ENCODE data around the gene MEA1.
"Not testable (repeated sequence)": the region's sequence is repeated elsewhere in the genome, so short reads cannot be mapped to it uniquely, and the experiment has no call there.

MEA1 gene

DNA sequence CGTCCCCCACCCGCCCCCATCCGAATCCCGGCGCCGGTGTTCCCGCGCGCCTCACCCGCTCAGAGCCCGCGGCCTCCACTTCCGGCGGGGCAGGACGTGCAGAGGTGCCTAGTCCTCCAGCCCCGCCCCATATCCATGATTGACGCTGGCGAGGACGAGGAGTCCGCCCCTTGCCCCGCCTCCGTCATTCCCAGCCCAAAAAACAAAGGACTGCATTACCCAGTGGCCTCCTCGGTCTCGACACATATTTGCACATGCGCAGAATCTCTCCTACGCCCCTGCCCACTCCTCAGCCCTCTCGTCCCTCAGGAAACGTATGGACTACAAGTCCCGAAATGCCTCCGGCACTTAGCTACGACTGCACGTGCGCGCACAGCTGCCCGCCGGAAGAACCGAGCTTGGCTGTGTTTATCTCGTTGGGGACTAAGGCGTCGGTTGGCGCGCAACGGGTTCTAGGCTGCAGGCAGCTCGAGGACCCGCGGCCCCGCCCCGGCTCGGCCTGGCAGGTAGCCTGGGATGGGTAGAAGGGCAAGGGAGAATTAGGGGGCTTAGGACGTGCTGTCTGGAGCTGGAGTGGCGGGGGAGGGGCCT is at the start of gene MEA1, which contains the start of gene KLHDC3:
Gene MEA1, minus strand, starts transcription at position 104 of the 591 bp plus-strand sequence. CDS start 133 bp downstream, outside the sequence.
Gene KLHDC3, plus strand, starts transcription at position 407 of the 591 bp plus-strand sequence. CDS start 2,944 bp downstream, outside the sequence.
- peak; percentile 100 for DNase-seq

DNA sequence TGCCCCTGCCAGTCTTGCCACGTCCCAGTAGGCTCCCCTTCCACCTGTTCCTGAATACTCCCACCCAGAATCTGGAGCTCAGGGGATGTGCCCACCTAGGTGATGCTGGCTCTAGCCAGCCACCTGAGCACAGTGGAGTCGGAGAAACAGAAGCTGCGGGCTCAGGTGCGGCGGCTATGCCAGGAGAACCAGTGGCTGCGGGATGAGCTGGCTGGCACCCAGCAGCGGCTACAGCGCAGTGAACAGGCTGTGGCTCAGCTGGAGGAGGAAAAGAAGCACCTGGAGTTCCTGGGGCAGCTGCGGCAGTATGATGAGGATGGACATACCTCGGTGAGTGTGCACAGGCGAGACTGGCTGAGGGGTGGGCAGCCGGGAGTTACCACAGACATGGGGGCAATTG is 49.1 kb upstream of the MEA1 start:
- no peak for DNase-seq

GRCh38 chr6:43061861-43062260 is 48.1 kb upstream of the MEA1 start:
- DNase-seq = no peak

DNA sequence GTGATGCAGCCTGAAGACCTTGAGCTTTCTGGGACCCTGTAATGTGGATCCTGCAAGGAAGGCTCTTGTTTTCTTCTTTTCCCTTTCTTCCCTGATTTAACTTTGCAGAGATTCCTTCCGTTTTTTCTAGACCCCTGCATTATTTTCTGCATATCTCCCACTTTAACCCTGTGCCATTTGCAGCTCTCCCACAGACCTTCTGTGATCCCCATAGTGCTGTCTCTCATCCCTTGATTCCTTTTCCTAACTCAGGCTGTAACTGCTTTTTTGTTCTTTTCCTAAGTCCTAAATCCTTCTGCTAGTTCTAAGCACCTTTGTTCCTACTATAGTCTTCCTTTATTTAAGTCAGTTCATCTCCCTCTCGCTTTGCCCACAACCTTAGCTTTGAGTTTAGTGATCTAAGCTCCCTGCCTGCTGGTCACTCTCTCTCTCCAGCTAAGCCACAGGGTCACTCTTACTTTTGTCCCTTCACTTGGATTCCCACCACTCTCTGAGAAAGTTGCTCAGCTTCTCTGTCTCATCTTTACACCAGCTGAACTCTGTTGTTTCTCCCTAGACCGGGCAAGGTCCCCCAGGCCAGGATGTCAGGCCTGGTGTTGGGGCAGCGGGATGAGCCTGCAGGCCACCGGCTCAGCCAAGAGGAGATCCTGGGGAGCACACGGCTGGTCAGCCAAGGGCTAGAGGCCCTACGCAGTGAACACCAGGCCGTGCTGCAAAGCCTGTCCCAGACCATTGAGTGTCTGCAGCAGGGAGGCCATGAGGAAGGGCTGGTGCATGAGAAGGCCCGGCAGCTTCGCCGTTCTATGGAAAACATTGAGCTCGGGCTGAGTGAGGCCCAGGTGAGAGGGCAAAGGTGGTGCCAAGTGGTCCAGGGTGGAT is 47.2 kb upstream of the MEA1 start:
- DNase-seq = no peak

GRCh38 chr6:43060034-43060754 is 46.4 kb upstream of the MEA1 start:
- DNase-seq = peak; percentile 17

- peak; percentile 100 for DNase-seq
These were observed 45.7 kb upstream of the MEA1 start, which contains the start of the genes KLC4 and MRPL2 for GRCh38 chr6:43059168-43060033. Gene KLC4, plus strand, starts transcription at chr6:43059631. Its CDS starts 1,705 bp downstream, at chr6:43061336. Gene MRPL2, minus strand, starts transcription at chr6:43059434. Its CDS starts 53 bp downstream, at chr6:43059381.

- peak; percentile 55 for DNase-seq
These were observed 44.8 kb upstream of the MEA1 start for GRCh38 chr6:43058531-43058930.

DNA sequence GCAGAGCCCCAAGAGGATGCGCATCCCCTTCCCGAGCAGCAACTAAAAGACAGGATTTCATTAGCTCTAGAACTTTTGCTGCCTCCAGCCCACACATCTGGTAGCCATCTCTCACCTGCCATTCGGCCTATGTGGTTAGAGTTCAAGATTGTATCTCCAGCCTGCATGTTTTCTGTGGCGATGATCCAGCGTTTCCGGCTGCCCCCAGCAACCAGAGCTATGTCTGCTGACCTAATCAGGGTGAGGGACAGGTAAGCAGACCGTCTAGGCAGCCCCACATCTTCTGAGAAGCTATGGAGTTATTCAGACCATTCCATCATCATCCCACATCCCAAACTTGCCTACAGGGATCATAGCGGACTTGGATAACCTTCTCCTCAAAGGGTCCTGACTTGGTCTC is 42.2 kb upstream of the MEA1 start:
- DNase-seq = no peak

- no peak for DNase-seq
These were observed 40.6 kb upstream of the MEA1 start for GRCh38 chr6:43054206-43054943.

DNA sequence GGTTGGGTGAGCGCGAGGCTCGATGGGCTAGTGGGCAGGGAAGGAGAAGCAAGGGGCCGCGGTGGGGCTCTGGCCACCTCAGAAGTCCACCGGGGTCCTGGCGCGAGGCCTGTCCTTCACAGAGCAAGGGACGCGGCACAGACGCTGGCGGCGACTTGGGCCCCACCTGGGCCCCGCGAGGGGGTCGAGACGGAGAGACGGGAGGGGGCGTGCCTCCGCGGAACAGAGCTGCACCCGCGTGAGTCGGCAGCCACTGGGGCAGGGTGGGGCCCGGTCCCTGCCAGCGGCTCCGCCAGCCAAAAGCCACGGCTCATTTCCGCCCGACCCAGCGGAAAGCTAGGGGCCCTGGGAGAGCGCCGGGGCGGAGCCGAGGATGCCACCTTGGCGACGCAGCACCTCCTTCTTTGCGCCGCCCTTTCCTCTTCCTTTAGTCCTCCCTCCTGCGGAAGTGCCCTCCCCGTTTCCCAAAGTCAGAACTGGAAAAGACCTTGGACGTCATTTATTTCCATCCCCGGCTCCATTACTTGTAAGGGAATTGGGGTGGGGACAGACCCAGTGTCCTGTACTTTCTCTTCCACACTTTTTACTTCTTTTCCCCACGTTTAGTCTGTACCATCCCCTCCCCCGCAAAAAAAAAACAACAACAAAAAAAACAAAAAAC is 39.9 kb upstream of the MEA1 start, which contains the start of gene CUL7:
Gene CUL7, minus strand, starts transcription at position 307 of the 661 bp plus-strand sequence. CDS start 1,063 bp downstream, outside the sequence.
- peak; percentile 98 for DNase-seq

DNA sequence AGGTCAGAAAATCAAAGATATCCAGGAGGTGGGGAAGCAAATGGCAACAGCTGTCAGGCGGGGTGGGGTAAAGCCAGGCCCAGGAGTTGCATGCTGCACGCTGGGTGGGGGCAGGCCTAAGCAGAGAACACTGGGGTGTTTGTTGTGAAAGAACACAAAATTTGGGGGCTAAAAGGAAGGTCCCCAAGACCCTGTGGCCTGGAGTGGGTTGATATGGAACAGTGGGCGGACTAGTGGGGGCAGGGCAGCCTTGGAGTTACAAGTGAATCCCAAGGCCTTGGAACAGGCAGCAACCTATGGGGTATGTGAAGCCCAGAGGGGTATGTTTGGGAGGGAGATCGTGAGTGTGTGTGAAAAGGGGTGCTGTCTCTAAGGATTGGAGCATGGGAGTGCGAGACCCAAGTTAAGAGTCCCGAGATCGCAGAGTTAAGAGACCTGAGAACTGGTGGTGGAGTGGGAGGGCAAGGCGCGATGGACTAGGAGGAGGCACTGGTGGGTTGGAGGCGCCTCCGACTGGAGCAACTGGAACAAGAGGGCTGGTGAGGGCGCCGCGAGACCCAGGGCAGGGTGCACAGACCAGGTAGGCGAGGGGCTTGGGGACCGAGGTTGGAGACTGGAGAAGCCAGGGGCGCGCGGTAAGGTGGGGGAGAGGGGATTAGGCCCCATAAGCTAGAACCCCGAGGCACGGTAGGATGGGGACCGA is 39.2 kb upstream of the MEA1 start:
- DNase-seq = peak; percentile 66

GRCh38 chr6:43052225-43052841 is 38.6 kb upstream of the MEA1 start:
- DNase-seq = no peak

DNA sequence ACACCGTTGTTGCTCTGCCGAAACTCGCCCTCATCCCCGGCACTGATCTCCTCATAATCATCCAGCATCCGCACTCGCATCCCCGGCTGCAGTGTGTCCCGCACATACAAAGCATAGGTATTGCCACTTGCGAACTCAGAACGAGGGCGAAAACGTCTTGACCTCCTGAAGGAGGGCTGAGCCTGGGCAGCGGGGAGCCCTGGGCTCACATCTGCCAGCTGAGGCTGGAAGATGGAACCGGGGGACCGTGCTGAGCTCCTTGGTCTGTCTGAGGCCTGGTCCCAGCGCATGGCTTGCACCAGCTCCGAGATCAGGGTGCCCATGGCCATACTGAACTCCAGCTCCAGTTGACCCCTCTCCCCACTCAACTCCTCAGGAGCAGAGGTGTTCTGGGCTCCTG is 37.2 kb upstream of the MEA1 start:
- DNase-seq = no peak

GRCh38 chr6:43047998-43048397 is 34.3 kb upstream of the MEA1 start:
- DNase-seq = no peak

DNA sequence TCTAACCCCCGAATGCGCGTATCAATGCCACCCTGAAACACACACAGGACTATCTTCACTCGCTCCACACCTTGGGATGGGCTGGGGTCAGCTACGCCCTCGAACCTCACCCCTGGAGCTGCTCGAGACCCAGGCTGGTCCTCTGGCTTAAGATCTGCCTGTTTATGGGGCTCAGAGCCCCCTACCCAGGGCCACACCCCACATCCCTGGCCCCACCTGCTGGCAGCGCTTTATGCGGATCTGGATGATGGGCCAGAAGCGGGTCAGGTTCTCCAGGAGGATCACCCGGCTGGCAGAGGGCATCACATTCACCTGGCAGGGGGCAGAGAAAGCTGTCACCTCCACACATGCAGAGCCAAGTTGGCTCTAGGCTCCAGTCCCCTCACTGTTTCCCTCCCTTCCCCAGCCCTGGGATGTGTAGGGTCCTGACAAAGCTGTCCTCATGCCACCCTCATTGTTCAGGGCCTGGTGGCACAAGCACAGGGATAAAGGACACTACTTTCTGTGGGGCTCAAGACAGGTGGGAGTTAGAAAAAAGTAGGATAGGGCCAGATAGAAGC is 31.7 kb upstream of the MEA1 start:
- DNase-seq = no peak

DNA sequence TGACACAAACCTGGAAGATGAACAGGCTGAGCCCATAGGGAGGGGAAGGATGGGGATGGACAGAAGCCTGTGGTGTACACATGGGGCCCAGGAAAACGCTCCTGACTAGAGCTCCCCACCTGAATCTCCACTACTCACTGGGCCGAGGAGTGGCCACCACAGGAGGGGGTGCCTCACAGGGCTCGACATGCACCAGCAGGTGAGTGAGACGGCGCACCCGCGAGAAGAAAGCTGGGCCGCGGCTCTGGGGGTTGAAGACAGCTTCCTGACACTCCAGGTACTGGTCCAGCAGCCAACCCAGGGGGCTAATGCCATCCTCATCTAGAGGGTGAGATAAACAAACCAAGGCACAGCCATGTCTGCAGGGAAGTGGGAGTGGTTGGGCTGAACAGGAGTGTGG is 29.6 kb upstream of the MEA1 start:
- DNase-seq = no peak

DNA sequence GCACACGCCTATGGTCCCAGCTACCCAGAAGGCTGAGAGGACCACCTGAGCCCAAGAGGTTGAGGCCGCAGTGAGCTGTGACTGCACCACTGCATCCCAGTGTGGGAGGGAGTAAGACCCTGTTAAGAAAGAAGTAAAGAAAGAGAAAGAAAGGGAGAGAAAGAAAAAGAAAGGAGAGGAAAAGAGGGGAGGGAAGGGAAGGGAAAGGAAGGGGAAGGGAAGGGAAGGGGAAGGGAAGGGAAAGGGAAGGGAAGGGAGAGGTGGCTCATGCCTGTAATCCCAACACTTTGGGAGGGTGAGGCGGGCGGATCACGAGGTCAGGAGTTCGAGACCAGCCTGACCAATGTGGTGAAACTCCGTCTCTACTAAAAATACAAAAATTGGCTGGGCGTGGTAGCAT is 27.7 kb upstream of the MEA1 start:
- not testable (repeated sequence) for DNase-seq

GRCh38 chr6:43040542-43041257 is 27.0 kb upstream of the MEA1 start:
- DNase-seq = no peak

DNA sequence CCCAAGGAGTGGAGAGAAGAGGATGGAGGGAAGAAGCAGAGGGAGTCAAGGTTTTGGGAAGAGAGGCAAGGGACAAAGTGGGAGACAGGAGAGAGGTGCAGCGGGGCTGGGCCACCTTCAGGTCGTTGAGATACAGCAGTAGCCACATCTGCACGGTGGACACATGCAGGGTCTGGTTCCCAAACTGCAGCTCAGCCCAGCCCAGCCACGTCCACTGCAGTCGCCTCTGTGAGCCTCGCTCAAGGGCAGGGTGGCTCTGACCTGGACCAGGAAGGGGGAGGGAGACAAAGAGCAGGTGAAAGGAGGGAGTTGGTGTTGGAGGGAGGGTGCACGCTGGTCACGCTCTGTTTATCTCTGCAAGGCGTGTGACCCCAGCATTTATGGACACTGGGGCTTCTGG is 25.0 kb upstream of the MEA1 start:
- no peak for DNase-seq

Data from hematopoietic multipotent progenitor cell treated with erythropoietin and hydrocortisone succinate and interleukin-3 and kit ligand, for 6 days (in vitro differentiated cells).